Myocyte (in vitro differentiated cells): ENCODE results near the gene MAP2K3. TPM values are rescaled to one million over a fixed set of nuclear protein-coding genes. Genes with fewer than 3 reads are reported as not detected.
"Not testable (repeated sequence)": the region's sequence is repeated elsewhere in the genome, so short reads cannot be mapped to it uniquely, and the experiment has no call there.

ENCODE experiments used
- DNase-seq: peaks from one replicate; pipeline ENCODE4 v3.0.0-alpha.2; 2012; ENCODE audit warnings: low read depth
- total RNA-seq: library from RNA; depleted of rRNA; stranded (reverse); fragments of >200 nt; gene quantifications from 2 replicates; pipeline ENCODE4 v1.2.3, GENCODE V29; 2014

Gene MAP2K3
- total RNA-seq, 1 donor from 2014 or later, result 25.8 TPM

GRCh38 chr17:21310061-21310765 is 25.7 kb downstream of the MAP2K3 start:
- not testable (repeated sequence) for DNase-seq

- DNase-seq, result not testable (repeated sequence)
These were observed 26.5 kb downstream of the MAP2K3 start for GRCh38 chr17:21310766-21311602.

GRCh38 chr17:21313320-21313719 is 28.8 kb downstream of the MAP2K3 start:
- no peak for DNase-seq

- DNase-seq, result peak; percentile 64
These were observed 29.2 kb downstream of the MAP2K3 start for GRCh38 chr17:21313761-21314160.

GRCh38 chr17:21314261-21314664 is 29.8 kb downstream of the MAP2K3 start:
- DNase-seq, result not testable (repeated sequence)

GRCh38 chr17:21314701-21315111 is 30.2 kb downstream of the MAP2K3 start:
- not testable (repeated sequence) for DNase-seq

- not testable (repeated sequence) for DNase-seq
These were observed 30.9 kb downstream of the MAP2K3 start for GRCh38 chr17:21315246-21316000.

- DNase-seq, result not testable (repeated sequence)
These were observed 31.8 kb downstream of the MAP2K3 start for GRCh38 chr17:21316212-21316886.

GRCh38 chr17:21316887-21317500 is 32.5 kb downstream of the MAP2K3 start:
- not testable (repeated sequence) for DNase-seq

GRCh38 chr17:21317821-21318220 is 33.3 kb downstream of the MAP2K3 start:
- DNase-seq, result not testable (repeated sequence)

- DNase-seq, result no peak
These were observed 33.9 kb downstream of the MAP2K3 start for GRCh38 chr17:21318439-21318838.

- not testable (repeated sequence) for DNase-seq
These were observed 34.3 kb downstream of the MAP2K3 start for GRCh38 chr17:21318856-21319255.

- not testable (repeated sequence) for DNase-seq
These were observed 34.7 kb downstream of the MAP2K3 start for GRCh38 chr17:21319256-21319655.

- peak; percentile 68 for DNase-seq
These were observed 35.3 kb downstream of the MAP2K3 start for GRCh38 chr17:21319686-21320375.

GRCh38 chr17:21320430-21320829 is 35.9 kb downstream of the MAP2K3 start:
- not testable (repeated sequence) for DNase-seq

- not testable (repeated sequence) for DNase-seq
These were observed 36.5 kb downstream of the MAP2K3 start for GRCh38 chr17:21321061-21321460.

- DNase-seq, result not testable (repeated sequence)
These were observed 37.3 kb downstream of the MAP2K3 start for GRCh38 chr17:21321744-21322191.

- not testable (repeated sequence) for DNase-seq
These were observed 39.0 kb downstream of the MAP2K3 start for GRCh38 chr17:21323257-21324111.

- not testable (repeated sequence) for DNase-seq
These were observed 40.2 kb downstream of the MAP2K3 start for GRCh38 chr17:21324741-21325140.
